Measurements from ENCODE around the gene ZNF837.

DNA sequence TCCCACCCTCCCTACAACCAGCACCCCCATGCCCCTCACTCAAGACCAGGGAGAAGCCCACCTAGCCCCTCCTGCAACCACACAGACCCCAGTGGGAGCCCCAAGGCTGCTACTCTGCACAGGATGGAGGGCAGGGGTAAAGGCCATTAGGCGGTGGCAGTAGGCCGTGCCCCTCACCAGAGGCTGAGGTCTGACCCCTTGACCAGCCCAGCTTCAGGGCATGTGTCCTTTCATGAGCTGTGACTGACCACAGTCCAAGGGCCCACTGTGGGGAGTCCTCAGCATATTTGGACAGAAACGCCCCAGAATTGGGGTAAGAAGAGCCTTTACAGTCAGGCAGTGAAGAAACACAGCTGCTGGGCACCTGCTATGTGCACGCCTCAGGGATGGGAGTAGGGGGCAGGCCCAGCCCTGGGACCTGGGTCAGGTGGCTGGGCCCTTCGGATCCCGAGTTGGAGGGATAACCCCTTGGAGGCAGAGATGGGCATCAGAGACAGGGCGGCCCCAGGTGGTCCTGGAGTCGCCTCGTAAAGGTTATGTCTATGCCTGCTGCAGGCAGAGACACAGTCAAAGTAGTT is 4.6 kb upstream of the ZNF837 start:
- TF ChIP-seq, protein P1, sequence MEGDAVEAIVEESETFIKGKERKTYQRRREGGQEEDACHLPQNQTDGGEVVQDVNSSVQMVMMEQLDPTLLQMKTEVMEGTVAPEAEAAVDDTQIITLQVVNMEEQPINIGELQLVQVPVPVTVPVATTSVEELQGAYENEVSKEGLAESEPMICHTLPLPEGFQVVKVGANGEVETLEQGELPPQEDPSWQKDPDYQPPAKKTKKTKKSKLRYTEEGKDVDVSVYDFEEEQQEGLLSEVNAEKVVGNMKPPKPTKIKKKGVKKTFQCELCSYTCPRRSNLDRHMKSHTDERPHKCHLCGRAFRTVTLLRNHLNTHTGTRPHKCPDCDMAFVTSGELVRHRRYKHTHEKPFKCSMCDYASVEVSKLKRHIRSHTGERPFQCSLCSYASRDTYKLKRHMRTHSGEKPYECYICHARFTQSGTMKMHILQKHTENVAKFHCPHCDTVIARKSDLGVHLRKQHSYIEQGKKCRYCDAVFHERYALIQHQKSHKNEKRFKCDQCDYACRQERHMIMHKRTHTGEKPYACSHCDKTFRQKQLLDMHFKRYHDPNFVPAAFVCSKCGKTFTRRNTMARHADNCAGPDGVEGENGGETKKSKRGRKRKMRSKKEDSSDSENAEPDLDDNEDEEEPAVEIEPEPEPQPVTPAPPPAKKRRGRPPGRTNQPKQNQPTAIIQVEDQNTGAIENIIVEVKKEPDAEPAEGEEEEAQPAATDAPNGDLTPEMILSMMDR (IDR thresholded peaks at IDR 0.05; ENCODE audit: borderline replicate concordance, extremely low read depth, low read length, poor library complexity, severe bottlenecking) = no peak
- TF ChIP-seq EZH2 (IDR thresholded peaks at IDR 0.05; ENCODE audit: borderline replicate concordance, low read depth, low read length, severe bottlenecking) = no peak

Data from DND-41 (cell line).